IPS DF 4.7 (cell line): ENCODE measurements around the gene SCYGR1.
"Not testable (repeated sequence)": the region's sequence is repeated elsewhere in the genome, so short reads cannot be mapped to it uniquely, and the experiment has no call there.

Source experiments
- DNase-seq: peaks from one replicate; pipeline ENCODE4 v3.0.0-alpha.2; 2013; ENCODE audit warnings: low spot score; ENCODE audit errors: extremely low read depth

The SCYGR1 gene

GRCh38 chr2:227370791-227371312, 16.9 kb downstream of the SCYGR1 start:
- DNase-seq = no peak

GRCh38 chr2:227370092-227370491, 17.7 kb downstream of the SCYGR1 start:
- no peak for DNase-seq

- no peak for DNase-seq
Observed at GRCh38 chr2:227368574-227368973, 19.2 kb downstream of the SCYGR1 start.

- DNase-seq = no peak
Observed at GRCh38 chr2:227367427-227367795, 20.3 kb downstream of the SCYGR1 start.

- DNase-seq = no peak
Observed at GRCh38 chr2:227366769-227367426, 20.9 kb downstream of the SCYGR1 start.

GRCh38 chr2:227365833-227366232, 21.9 kb downstream of the SCYGR1 start:
- DNase-seq = no peak

GRCh38 chr2:227364585-227365263, 23.0 kb downstream of the SCYGR1 start:
- DNase-seq = not testable (repeated sequence)

GRCh38 chr2:227363756-227364155, 24.0 kb downstream of the SCYGR1 start:
- no peak for DNase-seq

GRCh38 chr2:227360351-227360750, 27.4 kb downstream of the SCYGR1 start:
- DNase-seq = no peak

- no peak for DNase-seq
Observed at GRCh38 chr2:227351639-227352038, 36.1 kb downstream of the SCYGR1 start.

GRCh38 chr2:227349989-227350612, 37.6 kb downstream of the SCYGR1 start:
- DNase-seq = no peak

GRCh38 chr2:227348324-227348723, 39.4 kb downstream of the SCYGR1 start:
- no peak for DNase-seq

- no peak for DNase-seq
Observed at GRCh38 chr2:227347117-227347516, 40.6 kb downstream of the SCYGR1 start.

- DNase-seq = no peak
Observed at GRCh38 chr2:227344231-227344630, 43.5 kb downstream of the SCYGR1 start.

GRCh38 chr2:227341553-227341952, 46.2 kb downstream of the SCYGR1 start:
- DNase-seq = no peak

- DNase-seq = no peak
Observed at GRCh38 chr2:227340106-227340505, 47.6 kb downstream of the SCYGR1 start.

GRCh38 chr2:227339098-227339599, 48.6 kb downstream of the SCYGR1 start:
- no peak for DNase-seq
